B cell (primary cell): Measurements from ENCODE around the gene MAD2L2. TPM values are rescaled to one million over a fixed set of nuclear protein-coding genes. Genes with fewer than 3 reads are reported as not detected.

Source experiments
- ATAC-seq: fragments of 200-7000 bp; cut with Tn5 transposase; one replicate; pipeline ENCODE4 v1.10.0; 2021; ENCODE audit warnings: low read depth, mild to moderate bottlenecking, moderate number of reproducible peaks, moderate library complexity
- CTCF ChIA-PET: fragments of 350-600 bp; sonication (Branson Sonifier 250); formaldehyde crosslinking; loops from one replicate; lab custom pipeline; 2021; ENCODE audit warnings: antibody characterized with exemption, inconsistent platforms; lab: Charles Lee
- POLR2A ChIA-PET: fragments of 350-600 bp; sonication (Branson Sonifier 250); formaldehyde crosslinking; loops from one replicate; lab custom pipeline; 2021; ENCODE audit warnings: antibody characterized with exemption; lab: Charles Lee
- DNase-seq: peaks from one replicate; pipeline ENCODE4 v3.0.0; 2013
- H2AFZ ChIP-seq: 2 replicates; pipeline ENCODE4 v1.6.1; 2012; ENCODE audit warnings: mild to moderate bottlenecking, low read depth, low read length; ENCODE audit not compliant: insufficient read depth, poor library complexity, severe bottlenecking
- H3K27ac ChIP-seq, 2 donors: 1 replicate in 1 of 2; 2 replicates in 1 of 2; pipeline ENCODE4 v1.5.1; 2012 to 2013; ENCODE audit warnings: low read length in 2 of 2, mild to moderate bottlenecking in 2 of 2, moderate library complexity in 1 of 2
- H3K27me3 ChIP-seq, 4 experiments: fragments of 200-600 bp in 1 of 4; sonication (generic) in 1 of 4; replicated peaks in 1 of 4; 1 replicate in 2 of 4; 2 replicates in 2 of 4; pipeline versions ENCODE4 v1.6.1 to v1.7.0; 2013 to 2016; ENCODE audit warnings: low read length in 3 of 4, mild to moderate bottlenecking in 2 of 4, mixed read lengths in 1 of 4, moderate library complexity in 1 of 4; ENCODE audit not compliant: insufficient read depth in 4 of 4, control insufficient read depth in 3 of 4; ENCODE audit errors: control extremely low read depth in 1 of 4
- H3K36me3 ChIP-seq, 2 experiments: replicated peaks in 1 of 2; 1 replicate in 1 of 2; 2 replicates in 1 of 2; pipeline versions ENCODE4 v1.6.1 to v1.7.1; 2013; ENCODE audit warnings: low read length in 1 of 2; ENCODE audit not compliant: insufficient read depth in 2 of 2, control insufficient read depth in 1 of 2; ENCODE audit errors: control extremely low read depth in 1 of 2, extremely low read depth in 1 of 2
- H3K4me1 ChIP-seq, 2 donors: fragments of 200-600 bp in 1 of 2; sonication (generic) in 1 of 2; 1 replicate in 1 of 2; 2 replicates in 1 of 2; pipeline versions ENCODE4 v1.5.1 to v1.6.1; 2013 to 2017; ENCODE audit warnings: low read length in 2 of 2; ENCODE audit not compliant: control insufficient read depth in 2 of 2, insufficient read depth in 2 of 2
- H3K4me2 ChIP-seq: replicated peaks from 2 replicates; pipeline ENCODE3; 2012; ENCODE audit warnings: mild to moderate bottlenecking, low read depth, low read length; ENCODE audit not compliant: poor library complexity, severe bottlenecking
- H3K4me3 ChIP-seq, 5 experiments: fragments of 200-600 bp in 1 of 5; sonication (generic) in 1 of 5; 1 replicate in 3 of 5; 2 replicates in 2 of 5; pipeline versions ENCODE4 v1.5.1 to v1.7.0; 2011 to 2016; ENCODE audit warnings: low read length in 4 of 5, mild to moderate bottlenecking in 4 of 5, low read depth in 2 of 5, control low read depth in 1 of 5, moderate library complexity in 1 of 5; ENCODE audit not compliant: insufficient read depth in 1 of 5; ENCODE audit errors: control extremely low read depth in 1 of 5, extremely low read depth in 1 of 5
- H3K79me2 ChIP-seq: fragments of 200-600 bp; sonication (generic); one replicate; pipeline ENCODE4 v1.6.0; 2016; ENCODE audit warnings: low read length; ENCODE audit not compliant: control insufficient read depth, insufficient read depth
- H3K9ac ChIP-seq: fragments of 200-600 bp; sonication (generic); 2 replicates; pipeline ENCODE4 v1.6.1; 2017; ENCODE audit warnings: mild to moderate bottlenecking, low read length, moderate library complexity
- H3K9me3 ChIP-seq, 3 donors: one replicate each; pipeline versions ENCODE4 v1.6.1 to v1.7.1; 2013; ENCODE audit warnings: low read length in 2 of 3; ENCODE audit not compliant: control insufficient read depth in 2 of 3, insufficient read depth in 1 of 3; ENCODE audit errors: control extremely low read depth in 1 of 3
- H4K20me1 ChIP-seq: 2 replicates; pipeline ENCODE4 v1.6.0; 2012; ENCODE audit warnings: mild to moderate bottlenecking, low read length; ENCODE audit not compliant: insufficient read depth, control insufficient read depth, poor library complexity, severe bottlenecking
- H3K27ac Mint-ChIP-seq: one replicate; pipeline ENCODE4 v1.8.0; 2021; ENCODE audit warnings: mixed read lengths
- H3K27me3 Mint-ChIP-seq: one replicate; pipeline ENCODE4 v1.8.0; 2021; ENCODE audit warnings: mixed read lengths
- H3K4me1 Mint-ChIP-seq: one replicate; pipeline ENCODE4 v1.8.0; 2021; ENCODE audit warnings: mixed read lengths
- H3K4me3 Mint-ChIP-seq: one replicate; pipeline ENCODE4 v1.8.0; 2021; ENCODE audit warnings: mixed read lengths
- H3K9me3 Mint-ChIP-seq: one replicate; pipeline ENCODE4 v1.8.0; 2022; ENCODE audit warnings: mixed read lengths; ENCODE audit not compliant: insufficient read depth
- CTCF ChIP-seq: fragments of 200-600 bp; IDR thresholded peaks from one replicate; pipeline ENCODE4 v1.8.0; 2022; ENCODE audit warnings: antibody characterized with exemption, mild to moderate bottlenecking
- EZH2 ChIP-seq: IDR thresholded peaks from 2 replicates; pipeline ENCODE4 v1.6.1; 2012; ENCODE audit warnings: borderline replicate concordance, low read depth, mild to moderate bottlenecking, moderate library complexity, low read length; ENCODE audit not compliant: insufficient read depth, poor library complexity, severe bottlenecking
- WGBS: methylation state at CpG from one replicate; pipeline ENCODE4 v1.1.5; 2013; ENCODE audit warnings: missing lambda C conversion rate; ENCODE audit not compliant: insufficient coverage; 5-methylcytosine and 5-hydroxymethylcytosine counted together
- intact Hi-C: fragments of 100-400 bp; cut with micrococcal nuclease; formaldehyde crosslinking; loops from one replicate; pipeline ENCODE4 v1.10.0; 2022
- polyA plus RNA-seq: library from polyadenylated mRNA; depleted of rRNA; stranded (reverse); fragments of >200 nt; gene quantifications from 2 replicates; pipeline ENCODE4 v1.2.3, GENCODE V29; 2012
- total RNA-seq, 2 donors: library from RNA; stranded (reverse); fragments of 120-200 nt in 1 of 2; gene quantifications; 1 replicate in 1 of 2; 2 replicates in 1 of 2; pipeline versions ENCODE4 v1.2.3 to v1.2.4, GENCODE V29; 2013 to 2022

Gene MAD2L2
- total and polyA plus RNA-seq, 2 donors (not counting 1 experiment from before 2014, with no cell fraction given), result 29.0 to 42.2 TPM

GRCh38 chr1:11639372-11639771 is 41.6 kb downstream of the MAD2L2 start:
- no peak for ATAC-seq
- Mint-ChIP-seq H3K4me1 (peaks cover 9% of the 10 kb centered on the region), H3K27me3 (peaks cover 20% of the 10 kb centered on the region), H3K27ac (no peak overlapping the region), H3K4me3 (no peak overlapping the region), H3K9me3 (no peaks in the 10 kb centered on the region)
- Histone ChIP-seq H2AFZ (no peak overlapping the region), H3K36me3 (no peaks in the 10 kb centered on the region), H3K79me2 (no peaks in the 10 kb centered on the region), H3K4me1 (peaks cover 6 to 8% of the 10 kb centered on the region in 2 donors), H3K9me3 (peaks cover 0 to 3% (median 0%) of the 10 kb centered on the region in 3 donors), H3K9ac (no peak overlapping the region), H3K27ac (no peak overlapping the region), H3K4me3 (no peak overlapping the region), H3K4me2 (no peak overlapping the region), H4K20me1 (no peaks in the 10 kb centered on the region), H3K27me3 (peaks cover 0 to 12% (median 1%) of the 10 kb centered on the region in 4 experiments)
- 86% methylated on average over 4 of the region's 4 CpGs for WGBS
- CTCF ChIA-PET, result interaction anchor here (0.7 to 4.0 kb wide), 4 partner anchors 398 to 602 kb away, joined by 3 to 16 read pairs (median 6); no protein-coding TSS in a partner anchor
- no peak for TF ChIP-seq CTCF
- TF ChIP-seq EZH2, result no peak
- POLR2A ChIA-PET, result no interaction called here
- no peak for DNase-seq
- intact Hi-C loops, result no loop called here

- no peaks in the 10 kb centered on the region for H3K36me3 ChIP-seq
- Mint-ChIP-seq H3K4me3 (no peak overlapping the region), H3K27ac (no peak overlapping the region), H3K9me3 (no peaks in the 10 kb centered on the region), H3K27me3 (peaks cover 20% of the 10 kb centered on the region), H3K4me1 (peaks cover 14% of the 10 kb centered on the region)
- intact Hi-C loops, result no loop called here
- H3K4me3 ChIP-seq, result no peak overlapping the region
- peaks cover 6 to 8% of the 10 kb centered on the region in 2 donors for H3K4me1 ChIP-seq
- ChIA-PET POLR2A (no interaction called here), CTCF (interaction anchor here (2.2 to 4.0 kb wide), 2 partner anchors 397 to 600 kb away, joined by 8 to 16 read pairs; no protein-coding TSS in a partner anchor)
- no peak for ATAC-seq
- H4K20me1 ChIP-seq, result no peaks in the 10 kb centered on the region
- TF ChIP-seq CTCF (no peak), EZH2 (no peak)
- H3K4me2 ChIP-seq, result no peak overlapping the region
- WGBS, result 67% methylated on average over 3 of the region's 5 CpGs
- H3K27me3 ChIP-seq, result peaks cover 0 to 12% (median 1%) of the 10 kb centered on the region in 4 experiments
- H3K79me2 ChIP-seq, result no peaks in the 10 kb centered on the region
- H3K27ac ChIP-seq, result no peak overlapping the region
- no peak for DNase-seq
- H3K9me3 ChIP-seq, result peaks cover 0 to 3% (median 0%) of the 10 kb centered on the region in 3 donors
- no peak overlapping the region for H2AFZ ChIP-seq
- no peak overlapping the region for H3K9ac ChIP-seq
Measured at GRCh38 chr1:11638121-11638520, 42.8 kb downstream of the MAD2L2 start.
